ENCODE data around the gene TRAF3.

The TRAF3 gene

DNA sequence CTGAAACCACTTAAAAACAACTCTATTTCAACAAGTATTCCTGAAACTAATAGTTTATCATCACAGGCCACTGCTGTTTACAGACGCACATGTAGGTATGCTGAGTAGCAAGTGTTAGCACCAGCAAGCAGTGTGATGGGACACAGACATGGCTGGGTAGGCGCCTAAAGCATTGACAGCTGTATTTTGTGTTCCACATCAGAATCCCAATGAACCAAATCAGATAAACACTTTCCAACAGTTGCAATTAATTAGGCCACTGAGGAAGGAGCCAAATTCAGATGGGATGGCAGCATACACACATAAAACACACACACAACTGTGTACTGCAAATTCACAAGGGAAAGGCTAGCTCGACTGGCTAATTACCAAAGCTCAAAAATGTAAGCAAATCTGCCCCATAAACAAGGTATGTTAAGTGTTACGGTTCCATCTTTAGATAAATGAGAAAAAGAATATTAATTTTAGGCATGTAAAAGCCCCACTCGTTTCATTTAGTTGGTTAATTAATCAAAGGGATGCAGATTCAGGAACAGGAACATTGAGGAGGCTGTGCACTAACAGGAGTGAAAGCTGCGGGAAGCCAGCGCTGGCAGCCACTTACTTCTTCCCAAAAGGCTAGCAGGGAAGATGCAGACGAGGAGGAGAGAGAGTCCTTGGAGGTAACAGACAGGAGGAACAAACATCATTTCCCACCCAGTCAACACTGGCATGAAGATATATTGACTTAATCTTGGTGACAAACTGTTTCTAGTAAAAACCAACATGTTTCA lies 178.6 kb downstream of the TRAF3 start:
- no peak for DNase-seq (ENCODE audit: low spot score)

DNA sequence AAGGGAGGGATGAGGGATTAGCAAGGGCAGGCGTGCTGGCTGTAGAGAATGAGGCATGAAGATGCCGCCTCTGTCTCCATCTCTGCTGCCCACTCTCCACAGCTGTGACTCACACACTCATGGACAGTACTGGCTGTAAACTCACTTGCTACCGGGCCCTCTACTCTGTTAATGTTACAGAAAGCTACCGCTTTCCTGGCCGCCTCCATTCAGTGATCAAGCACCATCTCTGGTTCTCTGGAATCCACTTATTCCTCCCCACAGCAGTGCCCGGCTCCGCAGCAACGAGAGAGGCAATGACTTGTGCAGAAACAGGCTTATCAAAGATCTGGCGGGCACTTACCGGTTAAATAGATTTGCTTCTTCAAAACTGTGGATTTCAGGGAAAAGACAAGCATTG lies 180.0 kb downstream of the TRAF3 start:
- DNase-seq (ENCODE audit: low spot score), result no peak

DNA sequence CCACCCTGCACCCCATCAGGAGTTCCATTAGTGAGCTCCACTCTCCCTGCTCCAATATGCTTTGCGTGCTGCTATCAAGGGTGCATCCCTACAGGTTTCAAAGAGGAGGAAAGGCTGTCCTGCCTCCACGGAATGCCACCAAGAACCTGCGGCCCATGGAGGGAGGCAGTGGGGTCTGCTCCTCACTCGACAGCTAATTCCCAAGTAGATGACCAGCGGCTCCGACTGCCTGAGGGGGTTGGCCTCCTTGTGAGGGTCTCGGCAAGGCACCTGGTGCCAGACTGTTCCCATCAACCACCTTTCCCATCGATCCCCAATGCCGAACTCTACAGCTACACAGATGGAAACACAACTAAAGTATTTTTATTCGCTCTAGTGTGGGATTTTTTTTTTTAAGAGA lies 181.2 kb downstream of the TRAF3 start:
- no peak for DNase-seq (ENCODE audit: low spot score)

All from ecto neural progenitor cell (in vitro differentiated cells).